PC-9 (cell line): Measurements from ENCODE around the gene WDR5.

Experiments
- EZH2 ChIP-seq: fragments of 200-600 bp; sonication (generic); IDR thresholded peaks from 2 replicates; pipeline ENCODE4 v1.8.0; 2017; ENCODE audit warnings: antibody characterized with exemption, low read depth
- TF ChIP-seq, protein P1 (sequence below): fragments of 200-600 bp; sonication (generic); conservative IDR thresholded peaks from 2 replicates; pipeline ENCODE4 v1.6.1; 2017; ENCODE audit warnings: mixed run types, antibody characterized with exemption, mild to moderate bottlenecking, moderate library complexity

DNA sequence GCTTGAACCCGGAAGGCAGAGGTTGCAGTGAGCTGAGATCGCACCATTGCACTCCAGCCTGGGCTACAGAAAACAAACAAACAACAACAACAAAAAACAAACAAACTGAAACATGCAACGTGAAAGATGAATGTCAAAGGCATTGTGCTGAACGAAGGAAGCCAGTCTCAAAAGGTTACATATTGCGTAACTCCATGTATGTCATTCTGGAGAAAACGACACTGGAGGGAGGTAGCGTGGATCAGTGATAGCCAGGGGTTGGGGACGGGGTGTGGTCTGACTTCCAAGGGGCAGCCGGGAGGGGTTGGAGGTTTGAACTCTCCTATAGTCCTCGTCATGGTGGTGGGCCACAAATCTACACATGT is 12.1 kb upstream of the WDR5 start:
- no peak for TF ChIP-seq EZH2
- TF ChIP-seq, protein P1, sequence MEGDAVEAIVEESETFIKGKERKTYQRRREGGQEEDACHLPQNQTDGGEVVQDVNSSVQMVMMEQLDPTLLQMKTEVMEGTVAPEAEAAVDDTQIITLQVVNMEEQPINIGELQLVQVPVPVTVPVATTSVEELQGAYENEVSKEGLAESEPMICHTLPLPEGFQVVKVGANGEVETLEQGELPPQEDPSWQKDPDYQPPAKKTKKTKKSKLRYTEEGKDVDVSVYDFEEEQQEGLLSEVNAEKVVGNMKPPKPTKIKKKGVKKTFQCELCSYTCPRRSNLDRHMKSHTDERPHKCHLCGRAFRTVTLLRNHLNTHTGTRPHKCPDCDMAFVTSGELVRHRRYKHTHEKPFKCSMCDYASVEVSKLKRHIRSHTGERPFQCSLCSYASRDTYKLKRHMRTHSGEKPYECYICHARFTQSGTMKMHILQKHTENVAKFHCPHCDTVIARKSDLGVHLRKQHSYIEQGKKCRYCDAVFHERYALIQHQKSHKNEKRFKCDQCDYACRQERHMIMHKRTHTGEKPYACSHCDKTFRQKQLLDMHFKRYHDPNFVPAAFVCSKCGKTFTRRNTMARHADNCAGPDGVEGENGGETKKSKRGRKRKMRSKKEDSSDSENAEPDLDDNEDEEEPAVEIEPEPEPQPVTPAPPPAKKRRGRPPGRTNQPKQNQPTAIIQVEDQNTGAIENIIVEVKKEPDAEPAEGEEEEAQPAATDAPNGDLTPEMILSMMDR = no peak
